Fibroblast of lung (primary cell): ENCODE measurements around the gene DLG2. TPM values are rescaled to one million over a fixed set of nuclear protein-coding genes. Genes with fewer than 3 reads are reported as not detected.

ENCODE experiments used
- DNase-seq, 2 donors: peaks; one replicate each; pipeline versions ENCODE4 v3.0.0 to v3.0.0-alpha.2; 2010; ENCODE audit warnings: low read depth in 2 of 2
- H2AFZ ChIP-seq: 2 replicates; pipeline ENCODE4 v1.5.1; 2012; ENCODE audit warnings: low read length, control low read depth, inconsistent platforms
- H3K27ac ChIP-seq: 2 replicates; pipeline ENCODE4 v1.5.1; 2011; ENCODE audit warnings: low read length, control low read depth; ENCODE audit not compliant: insufficient read depth
- H3K27me3 ChIP-seq: 2 replicates; pipeline ENCODE4 v1.5.1; 2011; ENCODE audit warnings: mild to moderate bottlenecking, low read length; ENCODE audit not compliant: control insufficient read depth, insufficient read depth
- H3K36me3 ChIP-seq: 2 replicates; pipeline ENCODE4 v1.5.1; 2011; ENCODE audit warnings: low read length; ENCODE audit not compliant: control insufficient read depth, insufficient read depth
- H3K4me1 ChIP-seq: 2 replicates; pipeline ENCODE4 v1.5.1; 2011; ENCODE audit warnings: low read length; ENCODE audit not compliant: control insufficient read depth, insufficient read depth; ENCODE audit errors: extremely low read depth
- H3K4me2 ChIP-seq: 2 replicates; pipeline ENCODE4 v1.5.1; 2011; ENCODE audit warnings: low read length, control low read depth; ENCODE audit not compliant: insufficient read depth; ENCODE audit errors: extremely low read depth
- H3K4me3 ChIP-seq, 4 experiments: fragments of 200-600 bp in 1 of 4; sonication (generic) in 1 of 4; replicated peaks in 1 of 4; 2 replicates each; pipeline ENCODE4 v1.5.1; 2011 to 2016; ENCODE audit warnings: low read length in 4 of 4, low read depth in 3 of 4, mild to moderate bottlenecking in 3 of 4, control low read depth in 2 of 4, inconsistent platforms in 1 of 4, mixed read lengths in 1 of 4; ENCODE audit not compliant: insufficient read depth in 1 of 4; ENCODE audit errors: control extremely low read depth in 1 of 4
- H3K79me2 ChIP-seq: 2 replicates; pipeline ENCODE4 v1.5.1; 2012; ENCODE audit warnings: mild to moderate bottlenecking, low read length, inconsistent platforms; ENCODE audit not compliant: control insufficient read depth, insufficient read depth
- H3K9ac ChIP-seq: 2 replicates; pipeline ENCODE4 v1.5.1; 2011; ENCODE audit warnings: mild to moderate bottlenecking, low read length, control low read depth; ENCODE audit not compliant: insufficient read depth
- H3K9me3 ChIP-seq: 2 replicates; pipeline ENCODE4 v1.5.1; 2012; ENCODE audit warnings: low read depth, low read length; ENCODE audit not compliant: control insufficient read depth, insufficient read depth
- H4K20me1 ChIP-seq: 2 replicates; pipeline ENCODE4 v1.5.1; 2011; ENCODE audit warnings: low read length; ENCODE audit not compliant: control insufficient read depth, insufficient read depth; ENCODE audit errors: extremely low read depth
- CTCF ChIP-seq, 2 donors: IDR thresholded peaks in 1 of 2; conservative IDR thresholded peaks in 1 of 2; 1 replicate in 1 of 2; 2 replicates in 1 of 2; pipeline ENCODE4 v1.5.1; 2011 to 2012; ENCODE audit warnings: low read length in 2 of 2, control low read depth in 1 of 2, inconsistent platforms in 1 of 2, low read depth in 1 of 2, mild to moderate bottlenecking in 1 of 2
- EZH2 ChIP-seq: IDR thresholded peaks from 2 replicates; pipeline ENCODE4 v1.5.1; 2012; ENCODE audit warnings: low read length, control low read depth, mild to moderate bottlenecking; ENCODE audit errors: missing control alignments
- polyA plus RNA-seq, 2 donors: library from polyadenylated mRNA; depleted of rRNA in 1 of 2; stranded (reverse) in 1 of 2; unstranded in 1 of 2; fragments of >200 nt; gene quantifications; 2 replicates each; pipeline ENCODE4 v1.2.1, GENCODE V29; 2011 to 2012; ENCODE audit warnings: missing spikeins in 1 of 2
- total RNA-seq: library from RNA; depleted of rRNA; stranded (reverse); fragments of >200 nt; gene quantifications from 2 replicates; pipeline ENCODE4 v1.2.1, GENCODE V29; 2014

Gene DLG2
- total and polyA plus RNA-seq, 2 donors (not counting 1 experiment from before 2014, with no cell fraction given): 0.77 to 2.3 TPM

- no peak for DNase-seq
- no peak overlapping the region for H3K4me2 ChIP-seq
- H3K4me3 ChIP-seq: no peak overlapping the region
- no peak overlapping the region for H3K27ac ChIP-seq
- H3K79me2 ChIP-seq: no peaks in the 10 kb centered on the region
- no peak overlapping the region for H2AFZ ChIP-seq
- no peaks in the 10 kb centered on the region for H3K27me3 ChIP-seq
- no peaks in the 10 kb centered on the region for H4K20me1 ChIP-seq
- no peaks in the 10 kb centered on the region for H3K9me3 ChIP-seq
- H3K4me1 ChIP-seq: no peaks in the 10 kb centered on the region
- no peaks in the 10 kb centered on the region for H3K36me3 ChIP-seq
- no peak overlapping the region for H3K9ac ChIP-seq
- no peak for TF ChIP-seq CTCF (conservative IDR thresholded peaks at IDR 0.05 in 1 of 2, IDR thresholded peaks at IDR 0.05 in 1 of 2; ENCODE audit: low read depth in 1 of 2, low read length in 2 of 2)
- TF ChIP-seq EZH2: no peak
Observed at GRCh38 chr11:85589373-85589772, 37.8 kb downstream of the DLG2 start.

- no peaks in the 10 kb centered on the region for H3K36me3 ChIP-seq
- H4K20me1 ChIP-seq: no peaks in the 10 kb centered on the region
- no peak overlapping the region for H3K4me2 ChIP-seq
- H3K4me1 ChIP-seq: no peaks in the 10 kb centered on the region
- H3K4me3 ChIP-seq: no peak overlapping the region
- H3K27ac ChIP-seq: no peak overlapping the region
- H3K79me2 ChIP-seq: no peaks in the 10 kb centered on the region
- no peak for TF ChIP-seq EZH2
- TF ChIP-seq CTCF (conservative IDR thresholded peaks at IDR 0.05 in 1 of 2, IDR thresholded peaks at IDR 0.05 in 1 of 2; ENCODE audit: low read depth in 1 of 2, low read length in 2 of 2): no peak
- H3K27me3 ChIP-seq: no peaks in the 10 kb centered on the region
- no peaks in the 10 kb centered on the region for H3K9me3 ChIP-seq
- no peak overlapping the region for H3K9ac ChIP-seq
- H2AFZ ChIP-seq: no peak overlapping the region
- no peak for DNase-seq
Observed at GRCh38 chr11:85582111-85582510, 45.0 kb downstream of the DLG2 start.

GRCh38 chr11:85575388-85575787, 51.8 kb downstream of the DLG2 start:
- H3K27me3 ChIP-seq: no peaks in the 10 kb centered on the region
- no peaks in the 10 kb centered on the region for H3K79me2 ChIP-seq

More at GRCh38 chr11:85575388-85575787, 51.8 kb downstream of the DLG2 start:
- no peak for DNase-seq
- Histone ChIP-seq H3K36me3 (no peaks in the 10 kb centered on the region), H3K27ac (no peak overlapping the region), H3K9me3 (no peaks in the 10 kb centered on the region), H3K4me3 (no peak overlapping the region), H3K4me1 (no peaks in the 10 kb centered on the region), H4K20me1 (no peaks in the 10 kb centered on the region), H3K9ac (no peak overlapping the region), H3K4me2 (no peak overlapping the region), H2AFZ (no peak overlapping the region)
- TF ChIP-seq CTCF (conservative IDR thresholded peaks at IDR 0.05 in 1 of 2, IDR thresholded peaks at IDR 0.05 in 1 of 2; ENCODE audit: low read depth in 1 of 2, low read length in 2 of 2) (no peak), EZH2 (no peak)
